ENCODE results near the gene RAPGEFL1. TPM values are rescaled to one million over a fixed set of nuclear protein-coding genes. Genes with fewer than 3 reads are reported as not detected.
"Not testable (repeated sequence)": the region's sequence is repeated elsewhere in the genome, so short reads cannot be mapped to it uniquely, and the experiment has no call there.

RAPGEFL1 gene
- total RNA-seq, 1 experiment from 2014 or later, result 23.0 TPM

- no peak for DNase-seq (ENCODE audit: low spot score)
- TF ChIP-seq, protein P1, sequence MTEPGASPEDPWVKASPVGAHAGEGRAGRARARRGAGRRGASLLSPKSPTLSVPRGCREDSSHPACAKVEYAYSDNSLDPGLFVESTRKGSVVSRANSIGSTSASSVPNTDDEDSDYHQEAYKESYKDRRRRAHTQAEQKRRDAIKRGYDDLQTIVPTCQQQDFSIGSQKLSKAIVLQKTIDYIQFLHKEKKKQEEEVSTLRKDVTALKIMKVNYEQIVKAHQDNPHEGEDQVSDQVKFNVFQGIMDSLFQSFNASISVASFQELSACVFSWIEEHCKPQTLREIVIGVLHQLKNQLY (CRISPR knock-in tag; IDR thresholded peaks at IDR 0.05), result no peak
- TF ChIP-seq, protein P2, sequence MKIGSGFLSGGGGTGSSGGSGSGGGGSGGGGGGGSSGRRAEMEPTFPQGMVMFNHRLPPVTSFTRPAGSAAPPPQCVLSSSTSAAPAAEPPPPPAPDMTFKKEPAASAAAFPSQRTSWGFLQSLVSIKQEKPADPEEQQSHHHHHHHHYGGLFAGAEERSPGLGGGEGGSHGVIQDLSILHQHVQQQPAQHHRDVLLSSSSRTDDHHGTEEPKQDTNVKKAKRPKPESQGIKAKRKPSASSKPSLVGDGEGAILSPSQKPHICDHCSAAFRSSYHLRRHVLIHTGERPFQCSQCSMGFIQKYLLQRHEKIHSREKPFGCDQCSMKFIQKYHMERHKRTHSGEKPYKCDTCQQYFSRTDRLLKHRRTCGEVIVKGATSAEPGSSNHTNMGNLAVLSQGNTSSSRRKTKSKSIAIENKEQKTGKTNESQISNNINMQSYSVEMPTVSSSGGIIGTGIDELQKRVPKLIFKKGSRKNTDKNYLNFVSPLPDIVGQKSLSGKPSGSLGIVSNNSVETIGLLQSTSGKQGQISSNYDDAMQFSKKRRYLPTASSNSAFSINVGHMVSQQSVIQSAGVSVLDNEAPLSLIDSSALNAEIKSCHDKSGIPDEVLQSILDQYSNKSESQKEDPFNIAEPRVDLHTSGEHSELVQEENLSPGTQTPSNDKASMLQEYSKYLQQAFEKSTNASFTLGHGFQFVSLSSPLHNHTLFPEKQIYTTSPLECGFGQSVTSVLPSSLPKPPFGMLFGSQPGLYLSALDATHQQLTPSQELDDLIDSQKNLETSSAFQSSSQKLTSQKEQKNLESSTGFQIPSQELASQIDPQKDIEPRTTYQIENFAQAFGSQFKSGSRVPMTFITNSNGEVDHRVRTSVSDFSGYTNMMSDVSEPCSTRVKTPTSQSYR (CRISPR knock-in tag; IDR thresholded peaks at IDR 0.05), result no peak
- TF ChIP-seq PRDM15 (CRISPR knock-in tag; IDR thresholded peaks at IDR 0.05), result no peak
- H3K4me3 Mint-ChIP-seq, result no peak overlapping the region
- H3K4me1 Mint-ChIP-seq, result peaks cover 19% of the 10 kb centered on the region
- ATAC-seq, result no peak
- CTCF ChIA-PET, result interaction anchor here (1.2 to 5.4 kb wide), 3 partner anchors 21 to 157 kb away, joined by 3 to 39 read pairs (median 4); partner anchors contain the start of gene WIPF2
- H3K27ac Mint-ChIP-seq, result no peak overlapping the region
- peaks cover 13% of the 10 kb centered on the region for H3K9me3 Mint-ChIP-seq
- H3K27me3 Mint-ChIP-seq (ENCODE audit: low read depth), result peaks cover 13% of the 10 kb centered on the region
- H3K36me3 Mint-ChIP-seq, result peaks cover 5% of the 10 kb centered on the region; the same call in 1 of the 2 replicates
- POLR2A ChIA-PET, result no interaction called here
Observed at GRCh38 chr17:40197550-40197949, 20.3 kb downstream of the RAPGEFL1 start.

DNA sequence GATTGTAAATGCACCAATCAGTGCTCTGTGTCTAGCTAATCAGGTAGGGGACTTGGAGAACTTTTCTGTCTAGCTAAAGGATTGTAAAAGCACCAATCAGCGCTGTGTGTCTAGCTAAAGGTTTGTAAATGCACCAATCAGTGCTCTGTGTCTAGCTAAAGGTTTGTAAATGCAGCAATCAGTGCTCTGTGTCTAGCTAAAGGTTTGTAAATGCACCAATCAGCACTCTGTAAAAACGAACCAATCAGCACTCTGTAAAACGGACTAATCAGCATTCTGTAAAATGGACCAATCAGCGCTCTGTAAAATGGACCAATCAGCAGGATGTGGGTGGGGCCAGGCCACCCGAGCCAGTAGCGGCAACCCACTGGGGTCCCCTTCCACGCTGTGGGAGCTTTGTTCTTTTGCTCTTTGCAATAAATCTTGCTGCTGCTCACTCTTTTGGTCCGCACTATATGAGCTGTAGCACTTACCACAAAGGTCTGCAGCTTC, 20.7 kb downstream of the RAPGEFL1 start:
- H3K4me3 Mint-ChIP-seq; ATAC-seq; H3K36me3 Mint-ChIP-seq; H3K27ac Mint-ChIP-seq; POLR2A ChIA-PET; DNase-seq (ENCODE audit: low spot score): not testable (repeated sequence)
- Mint-ChIP-seq H3K27me3 (ENCODE audit: low read depth) (peaks cover 13% of the 10 kb centered on the region), H3K9me3 (peaks cover 13% of the 10 kb centered on the region), H3K4me1 (peaks cover 15% of the 10 kb centered on the region)
- TF ChIP-seq NFYB (CRISPR knock-in tag; conservative IDR thresholded peaks at IDR 0.05; ENCODE audit: low read depth), result peak; percentile 69
- CTCF ChIA-PET, result interaction anchor here (1.0 to 5.4 kb wide), 4 partner anchors 21 to 157 kb away, joined by 3 to 39 read pairs (median 4); partner anchors contain the start of gene WIPF2

- H3K27ac Mint-ChIP-seq, result no peak overlapping the region
- H3K4me3 Mint-ChIP-seq, result no peak overlapping the region
- DNase-seq (ENCODE audit: low spot score) (no peak), ATAC-seq (no peak)
- ChIA-PET POLR2A (interaction anchor here (0.7 kb wide), 1 partner anchor 96 kb away, joined by 3 read pairs; no protein-coding TSS in a partner anchor), CTCF (interaction anchor here (0.6 to 5.4 kb wide), 6 partner anchors 7 to 156 kb away, joined by 3 to 39 read pairs (median 4); partner anchors contain the start of gene WIPF2)
- TF ChIP-seq NR2C2 (CRISPR knock-in tag; IDR thresholded peaks at IDR 0.05) (no peak), ESRRA (CRISPR knock-in tag; IDR thresholded peaks at IDR 0.05; ENCODE audit: borderline replicate concordance) (no peak), ELF4 (CRISPR knock-in tag; IDR thresholded peaks at IDR 0.05; ENCODE audit: low read depth) (no peak), JUN (CRISPR knock-in tag; IDR thresholded peaks at IDR 0.05) (no peak), ETV6 (CRISPR knock-in tag; IDR thresholded peaks at IDR 0.05) (no peak), ZNF121 (CRISPR knock-in tag; IDR thresholded peaks at IDR 0.05) (no peak), TCF7 (CRISPR knock-in tag; IDR thresholded peaks at IDR 0.05; ENCODE audit: low read depth) (no peak), SMAD4 (CRISPR knock-in tag; IDR thresholded peaks at IDR 0.05) (no peak), PREB (CRISPR knock-in tag; IDR thresholded peaks at IDR 0.05; ENCODE audit: borderline replicate concordance) (no peak), GRHL2 (CRISPR knock-in tag; IDR thresholded peaks at IDR 0.05; ENCODE audit: insufficient replicate concordance, severe bottlenecking) (no peak)
- TF ChIP-seq, protein P3, sequence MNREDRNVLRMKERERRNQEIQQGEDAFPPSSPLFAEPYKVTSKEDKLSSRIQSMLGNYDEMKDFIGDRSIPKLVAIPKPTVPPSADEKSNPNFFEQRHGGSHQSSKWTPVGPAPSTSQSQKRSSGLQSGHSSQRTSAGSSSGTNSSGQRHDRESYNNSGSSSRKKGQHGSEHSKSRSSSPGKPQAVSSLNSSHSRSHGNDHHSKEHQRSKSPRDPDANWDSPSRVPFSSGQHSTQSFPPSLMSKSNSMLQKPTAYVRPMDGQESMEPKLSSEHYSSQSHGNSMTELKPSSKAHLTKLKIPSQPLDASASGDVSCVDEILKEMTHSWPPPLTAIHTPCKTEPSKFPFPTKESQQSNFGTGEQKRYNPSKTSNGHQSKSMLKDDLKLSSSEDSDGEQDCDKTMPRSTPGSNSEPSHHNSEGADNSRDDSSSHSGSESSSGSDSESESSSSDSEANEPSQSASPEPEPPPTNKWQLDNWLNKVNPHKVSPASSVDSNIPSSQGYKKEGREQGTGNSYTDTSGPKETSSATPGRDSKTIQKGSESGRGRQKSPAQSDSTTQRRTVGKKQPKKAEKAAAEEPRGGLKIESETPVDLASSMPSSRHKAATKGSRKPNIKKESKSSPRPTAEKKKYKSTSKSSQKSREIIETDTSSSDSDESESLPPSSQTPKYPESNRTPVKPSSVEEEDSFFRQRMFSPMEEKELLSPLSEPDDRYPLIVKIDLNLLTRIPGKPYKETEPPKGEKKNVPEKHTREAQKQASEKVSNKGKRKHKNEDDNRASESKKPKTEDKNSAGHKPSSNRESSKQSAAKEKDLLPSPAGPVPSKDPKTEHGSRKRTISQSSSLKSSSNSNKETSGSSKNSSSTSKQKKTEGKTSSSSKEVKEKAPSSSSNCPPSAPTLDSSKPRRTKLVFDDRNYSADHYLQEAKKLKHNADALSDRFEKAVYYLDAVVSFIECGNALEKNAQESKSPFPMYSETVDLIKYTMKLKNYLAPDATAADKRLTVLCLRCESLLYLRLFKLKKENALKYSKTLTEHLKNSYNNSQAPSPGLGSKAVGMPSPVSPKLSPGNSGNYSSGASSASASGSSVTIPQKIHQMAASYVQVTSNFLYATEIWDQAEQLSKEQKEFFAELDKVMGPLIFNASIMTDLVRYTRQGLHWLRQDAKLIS (CRISPR knock-in tag; IDR thresholded peaks at IDR 0.05; ENCODE audit: borderline replicate concordance), result no peak
- no peaks in the 10 kb centered on the region for H3K36me3 Mint-ChIP-seq
- H3K27me3 Mint-ChIP-seq (ENCODE audit: low read depth), result peaks cover 13% of the 10 kb centered on the region
- peaks cover 14% of the 10 kb centered on the region for H3K4me1 Mint-ChIP-seq
- peaks cover 13% of the 10 kb centered on the region for H3K9me3 Mint-ChIP-seq
Observed at GRCh38 chr17:40198576-40198975, 21.3 kb downstream of the RAPGEFL1 start.
